CD4-positive, CD25-positive, alpha-beta regulatory T cell (primary cell): ENCODE data around the gene MYMK. TPM values are rescaled to one million over a fixed set of nuclear protein-coding genes. Genes with fewer than 3 reads are reported as not detected.

Experiments
- ATAC-seq, 2 donors: fragments of 150-1000 bp; cut with Tn5 transposase; one replicate each; pipeline ENCODE4 v1.10.0; 2021; ENCODE audit warnings: low read depth in 2 of 2, moderate number of reproducible peaks in 2 of 2, moderate library complexity in 1 of 2
- DNase-seq, 3 donors: peaks; one replicate each; pipeline versions ENCODE4 v3.0.0 to v3.0.0-alpha.2; 2012 to 2022; ENCODE audit warnings: mixed read lengths in 1 of 3
- H3K27ac ChIP-seq: one replicate; pipeline ENCODE4 v1.7.0; 2013; ENCODE audit warnings: mild to moderate bottlenecking, low read length; ENCODE audit not compliant: insufficient read depth, poor library complexity, severe bottlenecking
- H3K27me3 ChIP-seq: one replicate; pipeline ENCODE4 v1.7.0; 2013; ENCODE audit warnings: low read length; ENCODE audit not compliant: control insufficient read depth, insufficient read depth
- H3K36me3 ChIP-seq: one replicate; pipeline ENCODE4 v1.7.0; 2013; ENCODE audit warnings: mild to moderate bottlenecking, low read length, moderate library complexity; ENCODE audit not compliant: control insufficient read depth, insufficient read depth
- H3K4me1 ChIP-seq: 2 replicates; pipeline ENCODE4 v1.7.0; 2013; ENCODE audit warnings: mild to moderate bottlenecking, low read length; ENCODE audit not compliant: insufficient read depth, control insufficient read depth, poor library complexity, severe bottlenecking
- H3K4me3 ChIP-seq: one replicate; pipeline ENCODE4 v1.7.0; 2013; ENCODE audit warnings: low read depth, mild to moderate bottlenecking, low read length, moderate library complexity
- H3K9me3 ChIP-seq, 2 experiments: 1 replicate in 1 of 2; 2 replicates in 1 of 2; pipeline ENCODE4 v1.7.0; 2013; ENCODE audit warnings: low read length in 2 of 2, mild to moderate bottlenecking in 1 of 2, moderate library complexity in 1 of 2; ENCODE audit not compliant: control insufficient read depth in 2 of 2
- H3K27ac Mint-ChIP-seq, 3 donors: one replicate each; pipeline ENCODE4 v1.8.0; 2020 to 2022; ENCODE audit warnings: mild to moderate bottlenecking in 3 of 3, mixed read lengths in 3 of 3, moderate library complexity in 2 of 3
- H3K27me3 Mint-ChIP-seq: one replicate; pipeline ENCODE4 v1.8.0; 2022; ENCODE audit warnings: mild to moderate bottlenecking, mixed read lengths
- H3K36me3 Mint-ChIP-seq: one replicate; pipeline ENCODE4 v1.8.0; 2020; ENCODE audit warnings: mixed read lengths
- H3K4me1 Mint-ChIP-seq, 4 donors: one replicate each; pipeline ENCODE4 v1.8.0; 2020 to 2022; ENCODE audit warnings: mixed read lengths in 4 of 4, mild to moderate bottlenecking in 1 of 4
- H3K4me3 Mint-ChIP-seq, 4 donors: one replicate each; pipeline ENCODE4 v1.8.0; 2020 to 2022; ENCODE audit warnings: mild to moderate bottlenecking in 4 of 4, mixed read lengths in 4 of 4, moderate library complexity in 3 of 4
- H3K9me3 Mint-ChIP-seq, 7 donors: one replicate each; pipeline ENCODE4 v1.8.0; 2020 to 2022; ENCODE audit warnings: mixed read lengths in 7 of 7, mild to moderate bottlenecking in 3 of 7, moderate library complexity in 2 of 7
- polyA plus RNA-seq, 4 donors: library from polyadenylated mRNA; unstranded; fragments of 300-500 nt; fragmentation: Illumina TruSeq; gene quantifications; one replicate each; pipeline ENCODE4 v1.2.3, GENCODE V29; 2021
- total RNA-seq: library from RNA; stranded (reverse); gene quantifications from one replicate; pipeline ENCODE4 v1.2.3, GENCODE V29; 2022

The MYMK gene
- total and polyA plus RNA-seq, 5 donors from 2014 or later, result not detected

- Histone ChIP-seq H3K9me3 (no peaks in the 10 kb centered on the region), H3K27ac (no peak overlapping the region), H3K4me3 (no peak overlapping the region), H3K4me1 (peaks cover 2% of the 10 kb centered on the region), H3K36me3 (no peaks in the 10 kb centered on the region), H3K27me3 (no peaks in the 10 kb centered on the region)
- Mint-ChIP-seq H3K4me1 (peaks cover 0 to 9% (median under 1%) of the 10 kb centered on the region in 4 donors), H3K9me3 (no peaks in the 10 kb centered on the region), H3K36me3 (no peaks in the 10 kb centered on the region), H3K27ac (no peak overlapping the region), H3K4me3 (no peak overlapping the region), H3K27me3 (no peaks in the 10 kb centered on the region)
- ATAC-seq (no peak), DNase-seq (no peak)
Observed at GRCh38 chr9:133514460-133515239, 10.1 kb downstream of the MYMK start.

DNA sequence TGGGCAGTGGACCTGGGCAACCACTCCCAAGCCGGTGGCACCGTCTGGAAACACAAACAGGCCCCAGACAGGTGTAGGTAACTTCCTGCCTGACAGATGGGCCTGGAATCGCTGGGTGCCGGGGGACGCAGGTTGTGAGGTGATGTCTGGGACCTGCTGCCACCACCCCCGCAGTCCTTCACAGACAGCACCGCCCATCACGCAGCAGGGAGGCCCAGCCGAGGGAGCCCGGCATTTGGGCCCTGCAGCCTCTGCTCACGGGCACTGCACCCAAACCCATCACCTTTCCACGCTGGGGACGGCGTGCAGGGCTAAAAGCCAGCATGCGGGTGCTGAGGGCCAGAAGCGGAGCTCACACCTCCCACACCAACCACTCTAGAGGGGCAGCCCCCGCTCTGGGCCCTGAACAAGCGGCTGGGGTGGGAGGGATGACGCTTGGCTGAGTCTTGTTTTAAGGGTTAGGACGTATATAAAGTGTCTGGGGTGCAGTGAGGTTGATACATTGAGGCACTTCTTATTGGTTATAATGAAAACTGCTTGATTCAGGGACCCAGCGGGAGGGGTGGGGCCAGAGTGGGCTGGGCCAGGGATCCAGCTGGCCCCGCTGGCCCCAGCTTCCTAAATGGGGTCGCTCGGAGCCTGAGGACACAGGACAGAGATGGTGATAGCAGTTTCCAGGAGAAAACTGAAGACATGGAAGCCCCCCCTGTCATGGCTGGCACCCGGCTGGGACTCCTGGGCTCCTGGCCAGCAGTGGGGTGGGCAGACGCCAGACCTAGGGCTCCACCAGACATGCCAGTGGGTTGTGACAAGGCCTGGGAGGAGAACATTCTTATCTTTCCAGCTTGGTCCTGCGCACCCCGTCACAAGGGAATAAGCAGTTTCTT, 11.3 kb downstream of the MYMK start:
- DNase-seq (no peak), ATAC-seq (no peak)
- Mint-ChIP-seq H3K4me3 (no peak overlapping the region), H3K27ac (no peak overlapping the region), H3K4me1 (peaks cover 0 to 21% (median 7%) of the 10 kb centered on the region in 4 donors), H3K36me3 (no peaks in the 10 kb centered on the region), H3K9me3 (no peaks in the 10 kb centered on the region), H3K27me3 (no peaks in the 10 kb centered on the region)
- H3K27me3 ChIP-seq, result no peaks in the 10 kb centered on the region
- no peaks in the 10 kb centered on the region for H3K36me3 ChIP-seq
- H3K4me1 ChIP-seq, result peaks cover 14% of the 10 kb centered on the region
- no peaks in the 10 kb centered on the region for H3K9me3 ChIP-seq
- H3K4me3 ChIP-seq, result no peak overlapping the region
- no peak overlapping the region for H3K27ac ChIP-seq

GRCh38 chr9:133512253-133513213, 12.2 kb downstream of the MYMK start:
- no peaks in the 10 kb centered on the region for H3K27me3 ChIP-seq
- Mint-ChIP-seq H3K4me3 (no peak overlapping the region), H3K4me1 (peaks cover 0 to 27% (median 8%) of the 10 kb centered on the region in 4 donors), H3K27me3 (no peaks in the 10 kb centered on the region), H3K27ac (no peak overlapping the region), H3K9me3 (no peaks in the 10 kb centered on the region), H3K36me3 (no peaks in the 10 kb centered on the region)
- DNase-seq (no peak), ATAC-seq (no peak)
- no peaks in the 10 kb centered on the region for H3K9me3 ChIP-seq
- no peak overlapping the region for H3K4me3 ChIP-seq
- no peaks in the 10 kb centered on the region for H3K36me3 ChIP-seq
- H3K27ac ChIP-seq, result no peak overlapping the region
- H3K4me1 ChIP-seq, result peaks cover 18% of the 10 kb centered on the region

DNA sequence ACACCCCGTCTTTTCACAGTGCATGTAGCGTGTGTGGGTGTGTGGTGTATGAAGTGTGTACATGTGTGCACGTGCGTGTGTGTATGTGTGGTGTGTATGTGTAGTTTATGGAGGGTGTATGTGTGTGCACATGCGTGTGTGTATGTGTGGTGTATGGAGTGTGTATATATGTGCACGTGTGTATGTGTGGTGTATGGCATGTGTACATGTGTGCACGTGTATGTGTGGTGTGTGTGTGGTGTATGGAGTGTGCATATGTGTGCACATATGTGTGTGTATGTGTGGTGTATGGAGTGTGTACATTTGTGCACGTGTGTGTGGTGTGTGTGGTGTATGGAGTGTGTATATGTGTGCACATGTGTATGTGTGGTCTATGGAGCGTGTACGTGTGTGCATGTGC, 13.2 kb downstream of the MYMK start:
- H3K36me3 Mint-ChIP-seq, result no peaks in the 10 kb centered on the region
- no peak for ATAC-seq
- H3K27ac ChIP-seq, result no peak overlapping the region

GRCh38 chr9:133510926-133511505, 13.7 kb downstream of the MYMK start:
- Histone ChIP-seq H3K27ac (no peak overlapping the region), H3K9me3 (no peaks in the 10 kb centered on the region), H3K36me3 (no peaks in the 10 kb centered on the region), H3K4me1 (peaks cover 18% of the 10 kb centered on the region), H3K4me3 (no peak overlapping the region), H3K27me3 (no peaks in the 10 kb centered on the region)
- Mint-ChIP-seq H3K4me1 (peaks cover 0 to 31% (median 8%) of the 10 kb centered on the region in 4 donors), H3K36me3 (no peaks in the 10 kb centered on the region), H3K4me3 (no peak overlapping the region), H3K27ac (peak overlapping the region in 2 of 3 donors; percentile 71 to 93), H3K27me3 (no peaks in the 10 kb centered on the region), H3K9me3 (no peaks in the 10 kb centered on the region)
- ATAC-seq (no peak), DNase-seq (no peak)

More for the DNA sequence above, 13.2 kb downstream of the MYMK start:
- DNase-seq, result no peak
- H3K27me3 Mint-ChIP-seq, result no peaks in the 10 kb centered on the region
- H3K4me3 Mint-ChIP-seq, result no peak overlapping the region
- Histone ChIP-seq H3K27me3 (no peaks in the 10 kb centered on the region), H3K9me3 (no peaks in the 10 kb centered on the region), H3K36me3 (no peaks in the 10 kb centered on the region), H3K4me3 (no peak overlapping the region), H3K4me1 (peaks cover 18% of the 10 kb centered on the region)
- no peaks in the 10 kb centered on the region for H3K9me3 Mint-ChIP-seq
- H3K27ac Mint-ChIP-seq, result no peak overlapping the region
- H3K4me1 Mint-ChIP-seq, result peaks cover 0 to 31% (median 8%) of the 10 kb centered on the region in 4 donors

DNA sequence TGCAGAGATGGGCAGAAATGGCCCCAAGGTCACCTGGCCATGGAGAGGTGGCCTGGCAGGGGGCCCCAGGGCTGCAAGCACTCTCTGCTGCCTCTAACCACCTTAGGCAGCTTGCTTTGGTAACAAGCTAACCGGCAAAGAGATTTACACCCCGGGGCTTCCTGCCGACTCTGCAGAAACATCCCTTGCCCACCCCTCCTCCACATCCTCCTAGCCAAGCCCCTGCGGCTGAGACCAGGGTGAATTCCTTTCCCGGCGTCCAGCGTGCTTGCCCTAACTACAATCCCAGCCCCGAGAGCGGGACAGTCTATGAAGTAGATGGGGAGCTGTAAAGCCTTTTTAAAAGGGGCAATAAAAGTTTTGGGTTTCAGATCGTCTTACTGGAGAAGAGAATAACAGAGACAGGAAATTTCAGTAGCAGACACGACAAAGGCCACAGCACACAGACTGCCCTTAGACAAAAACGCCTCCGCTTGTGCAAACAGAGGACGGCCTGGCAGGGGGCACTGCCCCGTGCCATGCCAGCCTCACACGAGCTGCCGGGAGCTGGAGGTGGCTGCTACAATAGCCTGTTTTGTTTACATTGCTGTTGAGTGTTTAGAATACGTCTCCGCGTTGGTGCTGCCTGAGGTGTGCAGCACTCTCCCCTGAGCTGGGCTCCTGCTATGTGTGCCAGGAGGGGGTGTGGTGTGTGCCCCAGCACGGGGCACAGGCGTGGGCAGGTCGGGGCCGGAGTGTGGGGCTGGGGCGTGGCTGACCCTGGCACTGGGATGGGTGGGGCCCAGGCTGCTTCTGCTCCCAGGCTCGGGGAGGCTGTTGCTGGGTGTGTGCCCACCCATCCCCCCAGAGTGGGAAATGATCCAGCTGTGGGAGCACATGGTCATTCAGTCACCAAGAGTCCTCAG, 15.3 kb downstream of the MYMK start:
- peak overlapping the region; percentile 41 to 92 (median 89) for H3K4me3 Mint-ChIP-seq
- DNase-seq (peak in 2 of 3 donors; percentile 41 to 74), ATAC-seq (peak; percentile 72 to 76)
- Histone ChIP-seq H3K4me1 (peaks cover 18% of the 10 kb centered on the region), H3K9me3 (no peaks in the 10 kb centered on the region), H3K36me3 (no peaks in the 10 kb centered on the region), H3K27ac (peak overlapping the region; percentile 53), H3K4me3 (peak overlapping the region; percentile 64), H3K27me3 (no peaks in the 10 kb centered on the region)
- peak overlapping the region; percentile 90 to 96 (median 93) for H3K27ac Mint-ChIP-seq
- H3K9me3 Mint-ChIP-seq, result no peaks in the 10 kb centered on the region
- peaks cover 0 to 31% (median 8%) of the 10 kb centered on the region in 4 donors for H3K4me1 Mint-ChIP-seq
- H3K27me3 Mint-ChIP-seq, result no peaks in the 10 kb centered on the region
- no peaks in the 10 kb centered on the region for H3K36me3 Mint-ChIP-seq
